Fibroblast of mammary gland (primary cell): ENCODE results near the gene CBFA2T2.
"Not testable (repeated sequence)": the region's sequence is repeated elsewhere in the genome, so short reads cannot be mapped to it uniquely, and the experiment has no call there.

ENCODE experiments used
- DNase-seq: peaks from one replicate; pipeline ENCODE4 v3.0.0-alpha.2; 2010; ENCODE audit warnings: low read depth
- H3K4me3 ChIP-seq: 2 replicates; pipeline ENCODE4 v1.5.1; 2011; ENCODE audit warnings: low read depth, mild to moderate bottlenecking, low read length, moderate library complexity; ENCODE audit not compliant: control insufficient read depth
- CTCF ChIP-seq: conservative IDR thresholded peaks from 2 replicates; pipeline ENCODE4 v1.5.1; 2011; ENCODE audit warnings: low read depth, low read length, inconsistent platforms; ENCODE audit not compliant: control insufficient read depth, insufficient read depth

CBFA2T2 gene

GRCh38 chr20:33626190-33626589, 136.3 kb downstream of the CBFA2T2 start:
- DNase-seq = no peak
- H3K4me3 ChIP-seq = no peak overlapping the region
- no peak for TF ChIP-seq CTCF

GRCh38 chr20:33627577-33628216, 137.8 kb downstream of the CBFA2T2 start:
- no peak overlapping the region for H3K4me3 ChIP-seq
- no peak for TF ChIP-seq CTCF
- no peak for DNase-seq

GRCh38 chr20:33629533-33629932, 139.6 kb downstream of the CBFA2T2 start:
- no peak for TF ChIP-seq CTCF
- no peak overlapping the region for H3K4me3 ChIP-seq
- no peak for DNase-seq

- DNase-seq = no peak
- no peak overlapping the region for H3K4me3 ChIP-seq
- no peak for TF ChIP-seq CTCF
Measured at GRCh38 chr20:33629979-33630378, 140.1 kb downstream of the CBFA2T2 start.

GRCh38 chr20:33630507-33630906, 140.6 kb downstream of the CBFA2T2 start:
- no peak overlapping the region for H3K4me3 ChIP-seq
- no peak for TF ChIP-seq CTCF
- no peak for DNase-seq

- not testable (repeated sequence) for H3K4me3 ChIP-seq, DNase-seq
Measured at GRCh38 chr20:33631910-33632309, 142.0 kb downstream of the CBFA2T2 start.

GRCh38 chr20:33635341-33635740, 145.4 kb downstream of the CBFA2T2 start:
- no peak for DNase-seq
- no peak for TF ChIP-seq CTCF
- no peak overlapping the region for H3K4me3 ChIP-seq
